T-helper 9 cell (primary cell): Measurements from ENCODE around the gene COLGALT1.

Experiments used
- DNase-seq: peaks from one replicate; pipeline ENCODE4 v3.0.0-alpha.2; 2020

The COLGALT1 gene

DNA sequence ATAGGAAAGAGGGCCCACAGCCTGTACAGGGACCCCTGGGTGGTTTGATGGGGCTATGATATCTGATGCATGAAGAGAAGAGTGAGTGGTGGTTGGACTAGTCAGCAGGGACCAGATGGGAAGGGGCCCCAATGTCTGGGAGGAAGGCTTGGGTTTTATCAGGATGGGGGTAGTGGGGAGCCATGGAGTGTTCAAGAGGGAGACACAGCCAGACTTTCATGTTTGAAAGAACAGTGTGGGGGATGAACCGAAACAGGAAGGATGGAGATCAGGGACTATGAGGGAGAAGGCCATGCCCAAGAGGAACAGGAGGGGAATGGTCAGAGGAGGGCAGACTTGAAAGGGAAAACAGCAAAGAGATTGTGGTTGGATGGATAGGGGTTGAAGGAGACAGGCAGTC is 69.6 kb downstream of the COLGALT1 start:
- DNase-seq: no peak

- no peak for DNase-seq
Measured at GRCh38 chr19:17625980-17626379, 70.5 kb downstream of the COLGALT1 start.

DNA sequence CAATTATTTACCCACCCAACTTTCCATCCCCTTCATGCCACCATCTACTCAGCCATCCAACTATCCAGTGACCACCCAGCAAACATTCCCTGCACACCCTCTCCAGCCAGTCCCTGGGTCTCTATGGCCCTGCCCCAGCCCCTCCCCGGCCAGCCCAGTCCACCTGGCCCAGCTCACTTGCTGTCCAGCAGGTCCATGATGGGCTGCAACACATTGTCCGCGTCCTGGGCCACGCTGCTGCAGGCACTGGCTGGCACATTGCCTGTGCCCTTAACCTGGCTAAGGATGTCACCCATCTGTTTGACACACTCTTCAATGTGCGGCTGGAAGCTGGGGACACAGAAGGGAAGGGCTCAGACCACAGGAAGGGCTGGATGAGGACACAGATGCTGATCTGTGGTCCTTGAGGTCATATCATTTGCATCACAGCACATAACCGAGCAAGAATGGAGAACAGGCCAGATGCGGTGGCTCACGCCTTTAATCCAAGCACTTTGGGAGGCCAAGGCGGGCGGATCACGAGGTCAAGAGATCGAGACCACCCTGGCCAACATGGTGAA is 71.1 kb downstream of the COLGALT1 start:
- no peak for DNase-seq

- no peak for DNase-seq
Measured at GRCh38 chr19:17627161-17627560, 71.7 kb downstream of the COLGALT1 start.

GRCh38 chr19:17627921-17628320 is 72.5 kb downstream of the COLGALT1 start:
- no peak for DNase-seq

- DNase-seq: no peak
Measured at GRCh38 chr19:17629760-17630159, 74.3 kb downstream of the COLGALT1 start.

- no peak for DNase-seq
Measured at GRCh38 chr19:17632577-17632976, 77.1 kb downstream of the COLGALT1 start.
